Nucleus accumbens (tissue), 56 donors: ENCODE results near the gene SCGB3A1.

Experiments used
- DNase-seq, 56 donors: peaks; one replicate each; lab custom pipeline; 2025; lab: John Stamatoyannopoulos, UW

Gene SCGB3A1

DNA sequence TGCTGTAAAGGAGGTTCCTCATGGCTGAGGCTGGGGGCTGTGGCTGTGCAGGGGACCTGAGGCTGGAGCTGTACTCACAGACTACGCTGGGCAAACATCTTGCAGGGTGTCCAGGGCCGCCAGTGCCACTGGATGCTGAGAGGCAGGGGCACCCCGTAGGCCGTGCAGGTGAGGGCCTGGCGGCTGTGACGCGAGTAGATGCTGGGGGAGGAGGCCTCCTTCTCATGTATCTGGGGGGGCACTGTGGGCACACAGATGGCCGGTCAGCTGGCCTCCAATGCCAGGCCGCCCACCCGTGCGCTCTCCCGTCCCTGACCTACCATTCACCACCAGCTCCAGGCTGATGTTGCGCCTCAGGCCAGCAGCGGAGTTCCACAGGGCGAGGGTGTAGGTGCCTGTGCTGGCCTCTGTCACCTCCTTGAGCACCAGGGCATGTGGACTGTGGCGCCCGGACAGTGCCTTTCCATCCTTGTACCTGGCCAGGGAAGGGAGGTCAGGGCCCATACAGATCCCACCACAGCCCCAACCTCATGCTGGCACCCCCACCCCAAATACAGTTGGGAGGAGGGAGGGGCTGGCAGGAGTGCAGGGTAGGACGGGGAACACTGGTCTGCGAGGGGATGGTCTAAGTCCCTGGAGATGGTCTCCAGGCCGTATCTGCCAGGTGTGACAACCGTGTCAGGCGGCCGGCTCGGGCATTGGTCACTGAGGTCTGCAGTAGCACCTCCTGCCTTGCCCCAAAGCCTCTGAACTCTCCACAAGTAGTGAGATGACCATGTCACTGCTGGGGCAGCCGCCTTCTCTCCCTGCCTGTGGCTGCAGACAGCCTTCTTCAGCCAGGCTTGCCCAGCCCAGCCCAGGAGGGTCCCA, 34.7 kb upstream of the SCGB3A1 start:
- DNase-seq, result no peak

DNA sequence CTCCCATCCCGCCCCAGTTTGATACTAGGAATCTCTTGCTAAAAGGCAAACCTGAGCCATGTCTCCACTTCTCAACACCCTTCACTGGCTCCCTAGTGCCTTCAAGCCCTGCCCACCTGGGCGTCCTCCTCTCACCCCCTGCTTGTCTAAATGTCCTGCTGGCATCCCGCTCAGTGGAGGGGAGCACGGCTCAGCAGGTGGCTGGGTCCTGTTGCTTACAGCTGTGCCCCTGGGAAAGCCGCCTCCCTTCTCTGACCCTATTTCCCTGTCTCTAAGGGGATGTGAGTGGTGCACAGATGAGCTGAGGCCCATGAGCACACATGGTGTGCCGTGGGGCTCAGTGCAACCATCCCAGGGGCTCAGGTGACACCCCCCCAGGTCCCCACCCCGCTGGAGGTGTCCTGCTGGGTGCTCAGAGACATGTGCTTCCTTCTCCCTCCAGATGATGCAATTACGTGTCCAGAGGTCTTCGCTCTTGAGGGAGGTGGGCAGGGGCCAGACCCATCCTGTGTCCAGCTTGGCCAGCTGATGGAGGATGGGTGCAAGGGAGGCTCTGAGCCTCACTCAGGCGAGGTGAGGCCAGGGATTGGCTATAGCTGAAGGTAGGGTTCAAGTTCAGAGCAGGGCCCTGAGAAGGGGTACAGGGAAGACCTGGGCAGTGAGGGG, 34.0 kb upstream of the SCGB3A1 start:
- no peak for DNase-seq

DNA sequence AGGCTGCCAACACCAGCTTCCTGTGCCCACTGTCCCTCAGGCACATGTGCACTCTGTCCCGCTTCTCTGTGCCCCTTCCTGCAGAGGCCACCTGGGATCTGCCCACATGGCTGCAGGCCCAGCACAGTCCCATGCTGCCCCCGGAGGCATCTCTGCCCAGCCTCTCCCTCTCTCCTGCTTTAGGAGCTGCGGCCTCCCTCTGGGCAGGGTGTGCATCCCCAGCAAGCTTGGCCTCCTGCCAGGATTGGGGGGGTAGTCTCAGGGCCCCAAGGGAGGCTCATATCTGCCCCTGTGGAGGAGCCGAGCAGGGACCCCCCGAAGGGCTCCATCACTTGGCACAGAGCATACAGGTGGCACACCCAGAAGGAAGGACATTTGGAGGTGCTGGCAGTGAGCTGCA, 33.3 kb upstream of the SCGB3A1 start:
- no peak for DNase-seq

DNA sequence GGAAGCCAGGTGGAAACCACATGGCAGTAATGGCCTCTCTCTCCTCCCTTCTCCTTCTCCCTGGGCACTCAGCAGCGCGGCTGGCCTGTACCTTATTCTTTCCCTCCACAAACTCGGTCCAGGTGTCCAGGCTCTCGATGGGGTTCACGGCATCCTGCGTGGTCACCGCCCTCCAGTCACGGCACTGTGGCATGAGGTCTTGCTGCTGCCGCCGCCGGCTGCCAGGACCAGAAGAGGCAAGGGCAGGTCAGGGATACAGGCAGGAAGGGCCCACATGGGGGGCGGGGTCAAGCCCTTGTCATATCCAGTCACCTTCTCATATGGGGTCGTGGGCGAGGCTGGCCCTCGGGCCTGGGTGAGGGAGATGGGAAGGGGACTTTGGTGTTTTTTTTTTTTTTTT, 32.5 kb upstream of the SCGB3A1 start:
- no peak for DNase-seq

- no peak for DNase-seq
Observed at GRCh38 chr5:180623411-180623834, 32.1 kb upstream of the SCGB3A1 start.

- DNase-seq, result no peak
Observed at GRCh38 chr5:180622910-180623309, 31.6 kb upstream of the SCGB3A1 start.

DNA sequence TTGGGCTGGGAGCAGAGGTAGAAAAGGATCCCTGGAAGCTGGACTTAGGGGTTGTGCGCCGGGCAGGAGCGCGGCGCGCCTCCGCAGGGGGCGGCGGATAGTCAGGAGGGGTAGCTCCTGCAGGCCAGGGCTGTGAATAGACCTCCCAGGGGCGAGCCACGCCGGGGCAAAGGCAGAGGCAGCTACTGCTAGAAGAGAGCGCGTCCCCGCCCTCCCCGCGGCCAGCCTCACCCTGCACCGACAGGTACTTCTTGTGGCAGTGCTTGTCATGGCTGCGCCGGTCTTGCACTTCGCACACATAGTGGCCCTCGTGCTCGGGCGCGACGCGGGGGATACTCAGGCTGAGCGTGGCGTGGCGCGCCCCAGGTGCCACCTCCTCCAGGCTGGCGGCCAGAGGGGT, 30.0 kb upstream of the SCGB3A1 start:
- DNase-seq, result no peak

- DNase-seq, result no peak
Observed at GRCh38 chr5:180620014-180620413, 28.7 kb upstream of the SCGB3A1 start.

- no peak for DNase-seq
Observed at GRCh38 chr5:180619563-180619915, 28.2 kb upstream of the SCGB3A1 start.

GRCh38 chr5:180618829-180619562, 27.7 kb upstream of the SCGB3A1 start:
- peak in 8 of 56 donors; percentile 5 to 22 (median 10) for DNase-seq

DNA sequence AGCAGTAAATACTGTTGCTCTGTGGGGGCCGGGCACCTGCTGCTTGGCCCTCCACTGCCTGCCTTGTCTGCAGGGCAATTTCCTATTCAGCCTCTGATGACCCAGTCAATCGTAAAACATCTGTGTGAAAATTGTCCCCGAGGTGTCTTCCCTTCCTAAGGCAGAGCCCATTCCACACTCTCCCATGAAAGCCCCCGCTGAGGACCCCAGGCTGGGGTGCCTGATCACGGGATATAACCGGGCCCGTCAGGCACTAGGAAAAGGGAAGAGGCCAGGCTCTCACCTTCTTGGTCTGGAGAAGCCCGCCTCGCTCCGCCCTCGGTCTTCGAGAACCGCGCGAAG, 27.2 kb upstream of the SCGB3A1 start:
- DNase-seq, result no peak

- no peak for DNase-seq
Observed at GRCh38 chr5:180613814-180614188, 22.5 kb upstream of the SCGB3A1 start.

- no peak for DNase-seq
Observed at GRCh38 chr5:180613188-180613813, 22.0 kb upstream of the SCGB3A1 start.

GRCh38 chr5:180612683-180613082, 21.4 kb upstream of the SCGB3A1 start:
- DNase-seq, result no peak

DNA sequence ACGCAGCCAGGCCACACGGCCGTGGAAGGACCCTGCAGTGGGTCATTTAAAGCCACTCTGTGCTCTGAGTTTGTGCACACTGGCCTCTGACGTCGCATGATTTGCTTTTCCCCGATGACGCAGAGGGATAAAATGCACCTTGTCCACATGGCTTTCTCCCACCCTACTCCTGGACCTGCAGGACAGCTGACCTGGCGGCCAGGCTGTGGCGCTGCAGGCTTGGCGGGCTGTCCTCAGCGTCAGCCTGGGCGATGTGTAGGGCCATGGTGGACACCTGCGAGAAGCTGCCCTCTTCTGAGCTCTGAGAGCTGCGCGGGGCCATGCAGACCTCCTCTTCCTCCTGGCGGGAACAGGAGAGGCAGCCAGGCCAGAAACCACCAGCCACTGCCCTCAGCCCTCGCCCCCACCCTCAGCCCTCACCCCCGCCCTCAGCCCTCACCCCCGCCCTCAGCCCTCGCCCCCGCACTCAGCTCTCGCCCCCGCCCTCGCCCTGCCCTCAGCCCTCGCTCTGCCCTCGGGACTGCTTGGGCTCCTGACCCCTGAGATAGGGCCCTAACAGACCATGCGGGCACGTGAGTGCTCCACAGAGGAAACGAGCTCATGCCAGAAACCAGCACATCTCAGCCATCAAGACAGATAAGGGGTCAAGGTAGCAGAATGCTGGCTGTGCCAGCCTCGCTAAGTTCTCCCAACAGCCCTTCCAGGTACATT, 20.0 kb upstream of the SCGB3A1 start:
- no peak for DNase-seq

- no peak for DNase-seq
Observed at GRCh38 chr5:180609817-180610550, 18.7 kb upstream of the SCGB3A1 start.

DNA sequence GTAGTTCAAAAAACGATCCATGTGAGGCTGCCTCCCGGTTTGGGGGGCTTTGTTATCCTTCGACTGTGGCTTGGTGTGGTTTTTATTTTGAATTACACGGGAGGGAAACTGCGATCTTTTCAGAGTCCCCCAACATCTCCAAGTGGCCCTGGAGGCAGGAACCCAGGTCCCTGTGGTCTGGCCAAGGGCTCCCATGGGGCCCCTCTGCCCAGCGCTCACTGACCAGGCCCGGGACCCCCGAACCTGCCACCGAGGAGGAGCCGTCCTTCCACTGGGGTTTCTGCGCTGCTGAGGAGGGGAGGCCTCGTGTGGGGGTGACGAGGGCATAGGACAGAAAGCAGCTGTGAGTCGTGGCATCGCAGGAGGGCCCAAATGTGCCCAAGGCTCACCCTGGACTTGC, 18.1 kb upstream of the SCGB3A1 start:
- DNase-seq, result no peak

GRCh38 chr5:180608572-180609310, 17.4 kb upstream of the SCGB3A1 start:
- no peak for DNase-seq
